Duodenal mucosa (tissue), 2 donors: ENCODE results near the gene ZDHHC1.

Experiments
- H3K27ac ChIP-seq: one replicate; pipeline ENCODE4 v1.7.0; 2013; ENCODE audit warnings: low read depth, low read length
- H3K27me3 ChIP-seq, 2 donors: one replicate each; pipeline ENCODE4 v1.7.0; 2013; ENCODE audit warnings: low read length in 2 of 2, control low read depth in 1 of 2; ENCODE audit not compliant: insufficient read depth in 2 of 2, control insufficient read depth in 1 of 2
- H3K36me3 ChIP-seq, 2 donors: one replicate each; pipeline ENCODE4 v1.7.0; 2013; ENCODE audit warnings: low read length in 2 of 2, control low read depth in 1 of 2; ENCODE audit not compliant: insufficient read depth in 2 of 2, control insufficient read depth in 1 of 2
- H3K4me1 ChIP-seq, 2 donors: one replicate each; pipeline ENCODE4 v1.7.0; 2013; ENCODE audit warnings: low read length in 2 of 2, control low read depth in 1 of 2; ENCODE audit not compliant: insufficient read depth in 2 of 2, control insufficient read depth in 1 of 2
- H3K4me3 ChIP-seq, 2 donors: one replicate each; pipeline ENCODE4 v1.7.0; 2013; ENCODE audit warnings: low read length in 2 of 2, low read depth in 1 of 2
- H3K9ac ChIP-seq, 2 donors: one replicate each; pipeline ENCODE4 v1.7.0; 2013; ENCODE audit warnings: low read length in 2 of 2, low read depth in 1 of 2
- H3K9me3 ChIP-seq, 2 donors: one replicate each; pipeline ENCODE4 v1.7.0; 2013; ENCODE audit warnings: low read length in 2 of 2, control low read depth in 1 of 2; ENCODE audit not compliant: control insufficient read depth in 1 of 2

ZDHHC1 gene

GRCh38 chr16:67432506-67432890 is 16.2 kb upstream of the ZDHHC1 start:
- Histone ChIP-seq H3K36me3 (peaks cover 9 to 20% of the 10 kb centered on the region in 2 donors), H3K27me3 (no peaks in the 10 kb centered on the region), H3K4me1 (peaks cover 30 to 38% of the 10 kb centered on the region in 2 donors), H3K4me3 (peak overlapping the region; percentile 77 to 82), H3K9me3 (no peaks in the 10 kb centered on the region), H3K9ac (peak overlapping the region; percentile 79 to 93), H3K27ac (peak overlapping the region; percentile 82)

GRCh38 chr16:67431775-67432505 is 15.7 kb upstream of the ZDHHC1 start:
- H3K4me3 ChIP-seq = peak overlapping the region; percentile 77 to 82
- peak overlapping the region; percentile 93 to 94 for H3K9ac ChIP-seq
- peak overlapping the region; percentile 82 for H3K27ac ChIP-seq
- no peaks in the 10 kb centered on the region for H3K9me3 ChIP-seq
- H3K36me3 ChIP-seq = peaks cover 9 to 14% of the 10 kb centered on the region in 2 donors
- no peaks in the 10 kb centered on the region for H3K27me3 ChIP-seq
- peaks cover 30 to 38% of the 10 kb centered on the region in 2 donors for H3K4me1 ChIP-seq

- peak within 1 kb of the TSS; percentile 94 to 98 for H3K9ac ChIP-seq
- H3K9me3 ChIP-seq = no peaks in the 10 kb centered on the region
- H3K4me3 ChIP-seq = peak within 1 kb of the TSS; percentile 77 to 82
- H3K4me1 ChIP-seq = peaks cover 30 to 38% of the 10 kb centered on the region in 2 donors
- H3K36me3 ChIP-seq = peaks cover 6 to 8% of the 10 kb centered on the region in 2 donors
- no peaks in the 10 kb centered on the region for H3K27me3 ChIP-seq
- peak within 1 kb of the TSS; percentile 97 for H3K27ac ChIP-seq
These were observed 14.9 kb upstream of the ZDHHC1 start, which contains the start of gene HSD11B2 for GRCh38 chr16:67430977-67431774. HSD11B2 (plus strand) TSS chr16:67431121; CDS start chr16:67431249, 128 bp downstream.

- Histone ChIP-seq H3K36me3 (peaks cover 0 to 4% of the 10 kb centered on the region in 2 donors), H3K9ac (peak overlapping the region; percentile 94 to 98), H3K27me3 (peaks cover 0 to 3% of the 10 kb centered on the region in 2 donors), H3K4me1 (peaks cover 30 to 35% of the 10 kb centered on the region in 2 donors), H3K9me3 (no peaks in the 10 kb centered on the region), H3K4me3 (peak overlapping the region; percentile 75), H3K27ac (peak overlapping the region; percentile 97)
These were observed 14.3 kb upstream of the ZDHHC1 start for GRCh38 chr16:67430504-67430976.

DNA sequence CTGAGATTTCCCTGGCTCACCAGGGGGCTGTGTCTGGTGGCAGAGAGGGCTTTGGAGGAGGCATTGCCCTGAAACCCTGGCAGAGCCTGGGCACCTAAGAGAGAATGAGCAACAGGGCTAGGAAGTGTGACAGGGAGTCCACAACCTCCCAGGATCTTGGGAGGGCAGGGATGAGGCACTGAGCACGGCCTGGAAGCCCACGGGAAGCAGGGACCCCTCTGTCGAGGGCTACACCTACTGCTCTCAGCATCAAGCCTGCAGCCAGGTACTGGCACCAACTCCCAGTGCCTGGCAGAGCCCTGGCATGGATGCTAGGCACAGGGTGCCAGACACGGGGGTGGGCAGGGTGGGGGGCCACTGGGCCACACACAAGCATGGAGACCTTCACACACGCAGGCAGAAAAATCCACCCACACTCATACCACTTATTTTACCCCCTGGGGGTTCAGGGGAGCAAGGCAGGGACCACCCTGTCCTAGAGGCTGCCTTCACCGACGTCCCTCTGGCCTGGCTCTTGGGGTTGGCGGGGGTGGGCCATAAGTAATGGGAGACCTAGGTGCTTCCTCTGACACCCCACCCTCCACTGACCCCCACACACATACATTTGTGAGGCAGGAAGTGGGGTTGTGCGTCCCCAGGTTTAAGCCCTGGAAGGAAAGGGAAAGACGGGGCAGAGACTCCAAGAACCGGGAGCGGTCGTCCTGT is 13.7 kb upstream of the ZDHHC1 start:
- Histone ChIP-seq H3K4me1 (peaks cover 30% of the 10 kb centered on the region in 2 donors), H3K9ac (peak overlapping the region; percentile 94 to 98), H3K36me3 (no peaks in the 10 kb centered on the region), H3K4me3 (peak overlapping the region; percentile 75), H3K27ac (peak overlapping the region; percentile 97), H3K9me3 (no peaks in the 10 kb centered on the region), H3K27me3 (peaks cover 0 to 9% of the 10 kb centered on the region in 2 donors)

DNA sequence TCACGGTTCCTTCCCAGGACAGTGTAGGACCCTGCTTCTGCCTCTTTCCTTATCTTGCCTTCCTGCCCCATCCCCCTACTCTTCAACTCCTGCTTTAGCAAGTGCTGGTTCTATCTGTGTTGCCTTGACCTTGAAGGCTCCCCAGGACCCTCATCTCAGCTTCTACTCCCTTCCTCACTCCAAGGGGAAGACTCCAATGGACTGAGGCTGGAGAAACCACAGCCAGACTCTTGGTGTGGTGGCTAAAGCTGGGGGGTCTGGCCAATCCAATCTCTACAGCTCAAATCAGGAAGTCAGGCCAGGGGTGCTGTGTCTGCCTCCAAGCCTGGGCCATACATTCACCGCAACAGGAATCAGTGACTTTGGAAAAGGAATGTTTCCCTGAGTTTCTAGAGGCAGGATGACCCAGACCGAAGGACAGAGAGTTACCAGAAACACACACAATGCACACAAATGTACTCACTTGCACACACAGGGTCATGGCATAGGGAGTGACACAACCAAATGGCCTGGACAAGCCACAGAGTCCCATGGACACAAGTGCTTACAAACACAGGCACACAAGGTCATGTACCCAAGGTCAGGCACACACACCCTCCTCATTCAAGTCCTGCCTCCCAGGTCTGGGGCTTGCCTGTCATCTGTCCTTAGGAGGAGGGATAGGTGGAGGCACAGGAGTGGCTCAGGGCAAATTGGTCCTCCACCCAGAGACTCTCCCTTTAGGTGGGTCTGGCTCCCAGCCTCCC is 12.9 kb upstream of the ZDHHC1 start:
- H3K4me3 ChIP-seq = peak overlapping the region; percentile 75
- H3K9ac ChIP-seq = peak overlapping the region; percentile 94 to 98
- no peaks in the 10 kb centered on the region for H3K9me3 ChIP-seq
- peaks cover 7 to 14% of the 10 kb centered on the region in 2 donors for H3K27me3 ChIP-seq
- H3K4me1 ChIP-seq = peaks cover 30% of the 10 kb centered on the region in 2 donors
- H3K36me3 ChIP-seq = no peaks in the 10 kb centered on the region
- peak overlapping the region; percentile 97 for H3K27ac ChIP-seq

DNA sequence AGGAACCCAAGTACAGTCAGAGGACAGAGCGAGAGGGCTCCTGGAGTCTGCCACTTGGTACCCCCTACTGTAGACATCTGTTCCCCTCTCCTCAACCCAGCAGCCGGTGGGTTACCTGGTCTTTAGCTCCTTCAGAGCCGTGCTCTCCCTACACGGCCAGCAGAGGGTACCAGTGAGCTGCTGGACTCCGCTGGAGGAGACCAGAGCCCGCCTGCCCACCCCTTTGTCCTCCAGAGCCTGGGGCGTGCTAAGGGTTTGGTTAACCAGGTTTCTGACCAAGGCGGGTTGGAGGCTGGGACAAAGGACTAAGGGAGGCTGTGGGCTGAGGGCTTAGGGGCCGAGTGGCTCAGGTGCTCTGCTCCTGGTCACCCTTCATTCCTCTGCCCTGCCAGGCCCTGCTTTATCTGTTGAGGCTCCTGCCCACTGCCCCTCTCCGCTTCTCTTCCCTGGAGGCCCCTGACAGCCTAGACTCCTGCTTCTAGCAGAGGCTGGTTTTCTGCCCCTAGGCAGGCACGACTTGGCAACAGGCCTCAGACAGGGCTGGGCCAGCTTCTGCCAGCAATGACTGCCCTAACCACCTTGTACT is 12.0 kb upstream of the ZDHHC1 start:
- Histone ChIP-seq H3K4me3 (no peak overlapping the region), H3K27me3 (peaks cover 8 to 14% of the 10 kb centered on the region in 2 donors), H3K9ac (peak overlapping the region; percentile 56 to 98), H3K27ac (peak overlapping the region; percentile 97), H3K4me1 (peaks cover 26 to 30% of the 10 kb centered on the region in 2 donors), H3K9me3 (no peaks in the 10 kb centered on the region), H3K36me3 (no peaks in the 10 kb centered on the region)

- no peak overlapping the region for H3K27ac ChIP-seq
- H3K4me1 ChIP-seq = peaks cover 19 to 27% of the 10 kb centered on the region in 2 donors
- peaks cover 8 to 14% of the 10 kb centered on the region in 2 donors for H3K27me3 ChIP-seq
- no peak overlapping the region for H3K4me3 ChIP-seq
- no peaks in the 10 kb centered on the region for H3K9me3 ChIP-seq
- H3K9ac ChIP-seq = no peak overlapping the region
- H3K36me3 ChIP-seq = no peaks in the 10 kb centered on the region
These were observed 10.7 kb upstream of the ZDHHC1 start for GRCh38 chr16:67426950-67427349.

- H3K4me3 ChIP-seq = no peak overlapping the region
- H3K27ac ChIP-seq = no peak overlapping the region
- peaks cover 8 to 14% of the 10 kb centered on the region in 2 donors for H3K27me3 ChIP-seq
- peaks cover 19 to 23% of the 10 kb centered on the region in 2 donors for H3K4me1 ChIP-seq
- H3K9ac ChIP-seq = no peak overlapping the region
- H3K9me3 ChIP-seq = no peaks in the 10 kb centered on the region
- H3K36me3 ChIP-seq = no peaks in the 10 kb centered on the region
These were observed 9.7 kb upstream of the ZDHHC1 start for GRCh38 chr16:67426022-67426421.
